Stimulated activated naive CD8-positive, alpha-beta T cell treated with anti-CD3 and anti-CD28 coated beads, Interleukin-15, Interleukin-2, amounts not matched to agents 100 ng/mL and 50 ng/mL, for 24 hours (primary cell): ENCODE results near the gene F2RL1.
"Not testable (repeated sequence)": the region's sequence is repeated elsewhere in the genome, so short reads cannot be mapped to it uniquely, and the experiment has no call there.

Experiments
- H3K27ac Mint-ChIP-seq: one replicate; pipeline ENCODE4 v1.8.0; 2021; ENCODE audit warnings: mild to moderate bottlenecking, mixed read lengths
- H3K27me3 Mint-ChIP-seq: one replicate; pipeline ENCODE4 v1.8.0; 2021; ENCODE audit warnings: mixed read lengths
- H3K36me3 Mint-ChIP-seq: one replicate; pipeline ENCODE4 v1.8.0; 2021; ENCODE audit warnings: low read depth, mixed read lengths
- H3K4me1 Mint-ChIP-seq: one replicate; pipeline ENCODE4 v1.8.0; 2021; ENCODE audit warnings: low read depth, mixed read lengths
- H3K4me3 Mint-ChIP-seq: one replicate; pipeline ENCODE4 v1.8.0; 2021; ENCODE audit warnings: mild to moderate bottlenecking, mixed read lengths
- H3K9me3 Mint-ChIP-seq: one replicate; pipeline ENCODE4 v1.8.0; 2021; ENCODE audit warnings: mixed read lengths

F2RL1 gene

DNA sequence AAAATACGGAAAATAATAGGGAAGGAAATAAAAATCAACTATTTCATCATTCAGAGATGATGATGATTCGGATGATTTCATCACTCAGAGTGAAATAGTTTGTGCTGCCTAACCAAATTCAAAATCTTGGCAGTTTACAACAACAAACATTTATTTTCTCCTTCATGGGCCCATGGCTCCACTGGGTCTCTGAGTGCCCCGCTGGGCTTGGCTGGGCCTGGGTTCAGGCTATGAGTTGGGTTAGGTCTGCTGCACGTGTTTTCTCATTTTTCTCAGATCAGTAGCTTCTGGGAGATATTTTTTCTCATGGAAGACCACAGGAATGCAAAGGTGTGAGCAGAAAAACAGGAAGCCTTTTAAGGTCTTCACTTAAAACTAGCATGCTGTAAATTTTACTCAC is 24.0 kb upstream of the F2RL1 start:
- no peak overlapping the region for H3K4me3 Mint-ChIP-seq
- H3K36me3 Mint-ChIP-seq, result no peaks in the 10 kb centered on the region
- H3K27me3 Mint-ChIP-seq, result no peaks in the 10 kb centered on the region

DNA sequence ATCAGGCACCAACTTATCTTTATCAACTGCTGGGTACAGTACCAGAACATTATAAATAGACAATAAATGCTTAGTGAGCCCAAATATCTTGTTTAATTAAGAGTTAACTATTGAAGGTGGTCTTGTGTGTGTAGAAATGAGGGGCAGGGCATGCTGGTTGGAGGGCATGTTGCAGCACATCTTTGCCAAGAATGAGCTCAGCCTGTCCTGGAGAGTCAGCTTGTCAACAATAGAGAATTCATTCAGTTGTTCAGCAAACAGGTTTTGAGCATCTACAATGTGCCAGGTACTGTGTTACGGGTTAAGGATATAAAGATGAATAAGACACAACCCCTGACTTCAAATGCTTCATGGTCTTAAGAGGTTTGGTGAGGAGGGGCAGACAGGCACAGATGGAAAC is 19.2 kb upstream of the F2RL1 start:
- H3K9me3 Mint-ChIP-seq, result no peaks in the 10 kb centered on the region
- no peak overlapping the region for H3K27ac Mint-ChIP-seq
- no peaks in the 10 kb centered on the region for H3K36me3 Mint-ChIP-seq
- no peak overlapping the region for H3K4me3 Mint-ChIP-seq
- H3K4me1 Mint-ChIP-seq, result no peaks in the 10 kb centered on the region
- peaks cover 6% of the 10 kb centered on the region for H3K27me3 Mint-ChIP-seq

More for the DNA sequence above, 24.0 kb upstream of the F2RL1 start:
- Mint-ChIP-seq H3K27ac (no peak overlapping the region), H3K4me1 (peaks cover 13% of the 10 kb centered on the region), H3K9me3 (no peaks in the 10 kb centered on the region)

DNA sequence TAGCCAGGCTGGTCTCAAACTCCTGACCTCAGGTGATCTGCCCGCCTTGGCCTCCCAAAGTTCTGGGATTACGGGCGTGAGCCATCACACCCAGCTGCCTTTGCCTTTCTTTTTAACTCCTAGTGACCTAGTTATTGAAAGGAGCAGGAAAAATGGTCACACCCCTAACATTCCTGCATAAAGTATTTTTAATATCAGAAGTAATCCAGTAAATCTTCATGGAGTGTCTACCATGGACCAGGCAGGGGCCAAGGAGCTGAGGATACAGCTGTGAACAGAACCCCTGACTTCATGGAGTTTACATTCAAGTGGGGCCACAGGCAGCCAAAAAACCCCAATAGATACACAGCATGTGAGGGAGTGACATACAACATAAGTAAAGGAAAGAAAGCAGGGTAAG is 18.3 kb upstream of the F2RL1 start:
- Mint-ChIP-seq H3K27ac (no peak overlapping the region), H3K36me3 (no peaks in the 10 kb centered on the region), H3K4me3 (no peak overlapping the region), H3K4me1 (no peaks in the 10 kb centered on the region), H3K9me3 (no peaks in the 10 kb centered on the region), H3K27me3 (peaks cover 6% of the 10 kb centered on the region)

DNA sequence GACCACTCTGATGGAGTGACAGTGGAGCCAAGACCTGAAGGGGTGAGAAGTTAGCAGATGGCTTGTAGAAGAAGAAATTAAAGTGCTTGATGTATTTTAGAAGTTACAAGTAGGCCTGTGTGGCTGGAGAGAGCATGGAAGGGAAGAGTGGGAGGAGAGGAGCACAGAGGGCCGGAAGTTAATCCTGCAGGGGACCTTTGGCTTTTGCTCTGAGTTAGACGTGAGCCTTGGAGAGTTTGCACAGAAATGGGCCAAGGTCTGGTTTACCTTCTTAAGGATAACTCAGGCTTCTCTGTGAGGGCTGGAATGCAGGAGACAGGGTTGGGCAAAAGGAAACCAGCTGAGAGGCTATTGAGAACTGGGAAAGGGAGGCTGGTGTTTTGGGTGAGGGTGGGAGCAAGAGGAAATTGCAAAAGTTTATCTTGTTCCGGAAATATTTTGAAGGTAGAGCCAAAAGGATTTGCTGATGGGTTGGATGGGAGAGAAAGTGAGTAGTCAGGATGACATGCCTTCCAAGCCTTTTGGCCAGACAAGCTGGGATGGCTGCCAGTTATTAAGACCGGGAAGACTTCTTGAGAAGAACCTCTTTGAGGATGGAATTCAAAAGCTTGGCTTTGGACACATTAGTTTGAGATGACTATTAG is 17.5 kb upstream of the F2RL1 start:
- no peaks in the 10 kb centered on the region for H3K36me3 Mint-ChIP-seq
- peak overlapping the region; percentile 18 for H3K27ac Mint-ChIP-seq
- no peak overlapping the region for H3K4me3 Mint-ChIP-seq
- H3K9me3 Mint-ChIP-seq, result no peaks in the 10 kb centered on the region
- H3K4me1 Mint-ChIP-seq, result no peaks in the 10 kb centered on the region
- H3K27me3 Mint-ChIP-seq, result peaks cover 6% of the 10 kb centered on the region

DNA sequence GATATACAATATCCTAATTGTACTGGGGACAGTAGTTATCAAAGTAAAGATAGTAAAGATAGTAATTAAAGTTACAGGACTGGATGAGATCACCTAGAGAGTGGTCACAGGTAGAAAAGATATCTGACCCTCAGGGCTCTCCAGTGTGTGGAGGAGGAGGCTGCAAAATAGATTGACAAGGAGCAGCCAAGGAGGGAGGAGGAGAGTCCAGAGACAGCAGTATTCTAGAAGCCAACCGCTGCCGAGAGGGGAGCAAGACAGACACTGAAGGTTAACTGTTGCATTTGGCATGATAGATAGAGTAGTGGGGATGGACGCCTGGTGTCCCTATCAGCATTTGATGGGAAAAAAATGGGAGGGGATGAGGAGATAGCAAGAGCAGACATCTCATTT is 17.0 kb upstream of the F2RL1 start:
- Mint-ChIP-seq H3K27ac (no peak overlapping the region), H3K9me3 (no peaks in the 10 kb centered on the region), H3K4me1 (no peaks in the 10 kb centered on the region), H3K4me3 (no peak overlapping the region), H3K36me3 (no peaks in the 10 kb centered on the region), H3K27me3 (peaks cover 6% of the 10 kb centered on the region)

DNA sequence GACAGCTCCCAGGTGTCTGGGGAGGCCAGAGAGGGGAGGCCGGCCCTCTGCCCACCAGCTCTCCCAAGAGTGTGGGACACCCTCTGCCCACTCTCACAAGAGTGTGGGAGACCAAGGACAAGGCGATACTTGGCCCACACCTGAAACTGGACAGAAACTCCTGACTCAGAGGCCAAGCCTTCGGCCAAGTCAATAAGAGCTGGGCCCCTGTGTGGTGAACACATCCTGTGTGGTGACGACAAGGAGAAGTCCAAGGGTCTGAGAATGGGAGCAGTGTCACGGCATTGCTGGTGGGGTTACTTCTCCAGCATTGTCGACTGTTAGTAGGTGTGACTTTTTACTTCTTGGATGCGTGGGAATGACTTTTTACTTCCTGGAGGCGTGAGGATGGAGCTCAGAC is 14.6 kb upstream of the F2RL1 start:
- H3K36me3 Mint-ChIP-seq, result no peaks in the 10 kb centered on the region
- peaks cover 6% of the 10 kb centered on the region for H3K27me3 Mint-ChIP-seq
- no peak overlapping the region for H3K27ac Mint-ChIP-seq
- no peaks in the 10 kb centered on the region for H3K4me1 Mint-ChIP-seq
- H3K4me3 Mint-ChIP-seq, result no peak overlapping the region
- H3K9me3 Mint-ChIP-seq, result no peaks in the 10 kb centered on the region

DNA sequence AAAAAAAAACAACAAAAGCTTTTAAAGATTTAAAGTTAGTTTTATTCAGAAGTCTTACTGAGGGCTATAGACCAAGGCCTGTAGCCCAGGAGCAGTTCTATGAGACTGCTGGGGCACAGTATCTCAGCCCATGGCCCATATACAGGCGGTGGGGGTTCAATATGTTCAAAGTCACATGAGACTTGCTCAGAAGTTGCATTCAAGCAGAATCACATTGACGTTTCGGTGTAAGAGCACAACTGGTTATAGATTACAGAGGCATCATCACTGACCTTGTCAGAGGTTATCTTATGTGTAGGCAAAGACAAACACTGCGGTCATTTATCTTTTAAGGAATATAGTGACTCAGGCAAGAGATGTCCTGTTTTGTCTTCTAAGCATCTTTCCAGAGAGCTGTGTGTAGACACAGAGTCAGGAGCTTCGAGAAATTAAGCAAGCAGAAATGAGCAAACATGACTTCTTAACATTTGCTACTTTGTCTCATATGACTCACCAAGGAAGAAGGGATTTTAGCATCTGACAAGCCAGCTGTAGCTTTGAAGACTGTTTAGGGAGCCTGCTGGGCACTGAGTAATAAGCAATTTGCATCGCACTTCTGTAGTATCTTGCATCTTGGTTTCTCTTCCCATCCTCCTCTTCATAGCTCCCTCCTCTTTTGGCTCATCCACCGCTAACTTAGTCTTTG is 12.9 kb upstream of the F2RL1 start:
- Mint-ChIP-seq H3K36me3 (no peaks in the 10 kb centered on the region), H3K27me3 (peaks cover 6% of the 10 kb centered on the region), H3K4me3 (no peak overlapping the region), H3K27ac (no peak overlapping the region), H3K9me3 (no peaks in the 10 kb centered on the region), H3K4me1 (no peaks in the 10 kb centered on the region)

DNA sequence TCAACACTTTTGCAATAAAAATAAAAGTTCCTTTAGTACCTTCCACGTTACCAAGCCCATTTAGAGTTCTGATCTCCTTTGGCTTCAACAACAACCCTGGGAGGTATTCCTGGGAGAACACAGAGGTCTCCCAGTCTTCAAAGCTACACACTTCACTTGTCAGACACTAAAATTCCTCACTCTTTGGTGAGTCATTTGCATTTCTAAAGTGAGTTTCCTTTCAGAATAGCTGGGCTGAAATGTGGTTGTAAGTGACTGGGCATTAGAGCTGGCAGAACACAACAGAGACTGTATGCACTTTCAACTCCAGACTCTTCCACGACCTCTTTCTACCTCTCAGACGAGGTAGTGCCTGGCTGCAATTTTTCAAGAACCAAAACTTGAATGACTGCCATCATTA is 11.5 kb upstream of the F2RL1 start:
- peaks cover under 1% of the 10 kb centered on the region for H3K27me3 Mint-ChIP-seq
- no peaks in the 10 kb centered on the region for H3K4me1 Mint-ChIP-seq
- no peaks in the 10 kb centered on the region for H3K9me3 Mint-ChIP-seq
- H3K27ac Mint-ChIP-seq, result no peak overlapping the region
- no peak overlapping the region for H3K4me3 Mint-ChIP-seq
- H3K36me3 Mint-ChIP-seq, result no peaks in the 10 kb centered on the region

DNA sequence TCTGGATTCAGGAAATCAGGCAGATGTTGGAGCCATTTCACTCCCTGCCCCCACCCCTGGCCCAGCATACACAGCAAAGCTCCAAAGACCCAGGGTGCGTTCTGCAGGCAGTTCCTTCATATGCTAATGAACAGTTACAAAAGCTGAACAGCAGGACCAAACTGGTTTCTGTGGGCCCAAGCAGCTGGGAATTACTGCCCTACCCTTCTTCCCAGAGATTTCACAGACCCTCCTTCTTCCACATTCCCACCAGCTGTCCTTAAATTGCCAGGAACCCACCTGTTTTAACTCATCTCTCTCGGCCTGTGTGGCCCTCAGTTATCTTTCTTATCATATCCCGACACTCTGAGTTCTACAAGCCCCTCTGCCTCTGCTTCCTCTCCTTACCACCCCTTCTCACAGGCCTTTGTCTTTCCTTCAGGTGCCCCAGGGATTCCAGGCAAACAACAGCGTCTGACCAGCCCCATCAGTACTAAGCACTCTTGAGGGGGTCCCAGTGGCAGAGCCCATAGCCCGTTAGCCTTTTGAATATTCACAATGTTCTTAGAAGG is 10.6 kb upstream of the F2RL1 start:
- H3K36me3 Mint-ChIP-seq, result no peaks in the 10 kb centered on the region

DNA sequence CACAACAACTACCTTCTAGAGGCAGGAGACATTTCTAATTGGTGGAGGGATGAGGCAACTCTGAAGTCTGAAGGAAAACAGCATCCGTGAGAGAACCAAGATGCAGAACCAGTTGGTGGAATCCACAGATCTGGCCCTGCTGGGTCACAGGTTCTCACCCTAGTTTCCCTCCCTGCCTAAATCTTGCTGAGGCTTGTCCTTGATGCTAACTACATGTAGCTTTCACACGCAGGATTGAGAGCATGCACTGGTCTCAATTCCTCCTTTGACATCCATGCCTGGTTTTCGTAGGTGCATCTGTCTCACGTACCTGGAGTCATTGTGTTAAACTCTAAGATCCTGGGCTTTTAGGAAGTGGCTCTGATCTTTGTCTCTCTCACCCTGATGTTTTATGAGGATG is 9.7 kb upstream of the F2RL1 start:
- H3K27ac Mint-ChIP-seq, result no peak overlapping the region
- H3K4me1 Mint-ChIP-seq, result no peaks in the 10 kb centered on the region
- H3K9me3 Mint-ChIP-seq, result no peaks in the 10 kb centered on the region
- H3K27me3 Mint-ChIP-seq, result no peaks in the 10 kb centered on the region
- no peaks in the 10 kb centered on the region for H3K36me3 Mint-ChIP-seq
- no peak overlapping the region for H3K4me3 Mint-ChIP-seq

More for the DNA sequence above, 10.6 kb upstream of the F2RL1 start:
- Mint-ChIP-seq H3K27ac (no peak overlapping the region), H3K27me3 (no peaks in the 10 kb centered on the region), H3K4me1 (no peaks in the 10 kb centered on the region), H3K9me3 (no peaks in the 10 kb centered on the region), H3K4me3 (no peak overlapping the region)

DNA sequence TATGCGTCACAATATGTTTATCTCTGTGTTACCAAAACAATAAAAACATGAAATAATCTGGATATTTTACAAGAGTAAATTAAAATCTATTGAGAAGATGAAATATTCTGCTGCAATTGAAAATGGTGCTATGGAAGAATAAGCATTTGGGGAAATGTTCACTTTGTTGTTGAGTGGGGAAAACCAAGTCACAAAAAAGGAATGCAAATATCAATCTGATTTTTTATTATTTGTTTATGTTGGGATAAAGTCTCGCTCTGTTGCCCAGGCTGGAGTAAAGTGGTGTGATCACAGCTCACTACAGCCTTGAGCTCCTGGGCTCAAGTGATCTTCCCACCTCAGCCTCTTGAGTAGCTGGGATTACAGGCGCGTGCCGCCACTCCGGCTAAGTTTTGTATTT is 8.6 kb upstream of the F2RL1 start:
- Mint-ChIP-seq H3K4me3 (no peak overlapping the region), H3K27ac (no peak overlapping the region), H3K4me1 (no peaks in the 10 kb centered on the region), H3K36me3 (no peaks in the 10 kb centered on the region), H3K27me3 (no peaks in the 10 kb centered on the region), H3K9me3 (no peaks in the 10 kb centered on the region)

DNA sequence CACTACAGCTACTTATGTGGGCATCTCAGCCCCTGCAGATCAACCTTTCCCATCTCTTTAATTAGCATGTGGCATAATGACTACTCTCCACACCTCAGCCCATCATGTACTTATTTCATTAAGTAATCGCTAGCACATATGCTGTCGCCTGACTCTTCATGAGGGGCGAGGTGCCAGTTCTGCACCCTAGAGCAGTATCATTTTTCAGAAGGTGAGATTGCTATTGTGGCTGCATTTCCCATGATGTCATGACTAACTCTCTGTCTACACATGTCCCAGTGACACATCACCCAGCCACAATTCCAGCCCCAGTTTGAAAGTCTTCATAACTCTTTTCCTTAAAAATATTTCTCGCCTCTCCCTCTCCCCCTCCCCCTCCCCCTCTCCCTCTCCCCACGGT is 7.6 kb upstream of the F2RL1 start:
- no peaks in the 10 kb centered on the region for H3K4me1 Mint-ChIP-seq

DNA sequence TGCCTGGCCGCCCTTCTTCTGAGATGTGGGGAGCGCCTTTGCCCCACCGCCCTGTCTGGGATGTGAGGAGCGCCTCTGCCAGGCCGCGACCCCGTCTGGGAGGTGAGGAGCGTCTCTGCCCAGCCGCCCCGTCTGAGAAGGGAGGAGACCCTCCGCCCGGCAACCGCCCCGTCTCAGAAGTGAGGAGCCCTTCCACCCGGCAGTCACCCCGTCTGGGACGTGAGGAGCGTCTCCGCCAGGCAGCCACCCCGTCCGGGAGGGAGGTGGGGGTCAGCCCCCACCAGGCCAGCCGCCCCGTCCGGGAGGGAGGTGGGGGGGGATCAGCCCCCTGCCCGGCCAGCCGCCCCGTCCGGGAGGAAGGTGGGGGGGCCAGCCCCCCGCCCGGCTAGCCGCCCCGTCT is 6.6 kb upstream of the F2RL1 start:
- peaks cover 12% of the 10 kb centered on the region for H3K27me3 Mint-ChIP-seq
- not testable (repeated sequence) for H3K4me1 Mint-ChIP-seq, H3K36me3 Mint-ChIP-seq, H3K9me3 Mint-ChIP-seq, H3K27ac Mint-ChIP-seq, H3K4me3 Mint-ChIP-seq

More for the DNA sequence above, 7.6 kb upstream of the F2RL1 start:
- H3K9me3 Mint-ChIP-seq, result no peaks in the 10 kb centered on the region
- H3K4me3 Mint-ChIP-seq, result no peak overlapping the region
- no peak overlapping the region for H3K27ac Mint-ChIP-seq
- H3K36me3 Mint-ChIP-seq, result no peaks in the 10 kb centered on the region
- H3K27me3 Mint-ChIP-seq, result peaks cover 4% of the 10 kb centered on the region

DNA sequence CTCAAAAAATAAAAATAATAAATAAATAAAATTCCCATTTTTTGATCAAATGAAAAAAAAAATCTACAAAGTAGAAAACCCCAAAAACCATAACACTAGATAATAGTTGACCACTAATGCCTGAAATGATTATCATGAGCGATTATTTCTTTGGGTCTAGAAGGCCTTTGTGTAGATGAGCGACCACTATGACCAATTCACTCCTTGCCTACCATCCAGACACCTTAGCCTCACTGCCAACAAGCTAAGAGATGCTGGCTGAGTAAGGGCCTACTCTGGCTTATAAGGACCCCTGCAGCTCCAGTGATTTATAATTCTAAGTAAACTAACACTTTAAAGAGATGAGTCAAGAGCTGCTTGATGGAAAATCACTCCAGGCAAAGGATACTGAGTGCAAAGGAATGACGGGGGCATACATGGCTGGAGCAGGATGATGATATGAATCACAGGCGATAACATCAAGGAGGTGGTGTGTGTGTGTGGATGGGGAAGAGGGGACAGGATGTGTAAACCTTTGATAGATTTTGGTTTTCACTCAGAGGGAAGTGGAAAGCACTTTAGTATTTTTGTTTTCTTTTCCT is 4.8 kb upstream of the F2RL1 start:
- peaks cover 6% of the 10 kb centered on the region for H3K4me1 Mint-ChIP-seq
- no peak overlapping the region for H3K4me3 Mint-ChIP-seq
- no peak overlapping the region for H3K27ac Mint-ChIP-seq
- H3K9me3 Mint-ChIP-seq, result no peaks in the 10 kb centered on the region
- peaks cover 26% of the 10 kb centered on the region for H3K27me3 Mint-ChIP-seq
- no peaks in the 10 kb centered on the region for H3K36me3 Mint-ChIP-seq

DNA sequence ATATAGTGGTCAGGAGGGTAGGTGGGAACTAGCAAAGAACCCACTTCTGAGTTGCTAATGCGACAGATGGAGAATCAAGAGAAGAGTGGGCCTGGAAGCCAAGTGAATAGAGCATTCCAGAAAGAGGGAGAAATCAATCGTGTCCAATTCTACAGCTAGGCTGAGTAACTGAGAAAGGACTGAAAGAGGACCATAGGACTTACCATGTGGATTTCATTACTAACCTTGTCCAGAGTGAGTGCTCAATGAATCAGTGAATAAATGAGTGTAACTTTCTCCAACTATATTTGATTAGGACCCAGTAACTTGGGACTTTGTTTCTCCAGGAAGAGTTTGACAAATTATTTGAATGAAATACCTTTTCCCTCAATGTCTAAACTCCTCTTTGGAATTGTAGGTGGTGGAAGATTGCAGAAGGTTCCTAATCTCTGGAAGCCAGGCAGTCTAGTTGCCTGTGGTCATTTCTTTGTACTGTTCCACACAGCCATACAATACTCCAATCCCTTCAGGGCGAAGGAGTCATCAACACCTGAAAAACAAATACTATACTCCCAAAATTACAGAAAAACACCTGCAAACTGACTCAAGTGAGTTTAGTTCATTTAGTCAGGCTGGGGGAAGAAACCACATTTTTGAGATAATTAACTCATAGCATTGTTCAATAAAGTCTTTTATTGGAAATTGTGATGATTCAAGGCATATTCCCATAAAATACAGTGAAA is 2.6 kb upstream of the F2RL1 start:
- no peaks in the 10 kb centered on the region for H3K9me3 Mint-ChIP-seq
- peaks cover 10% of the 10 kb centered on the region for H3K4me1 Mint-ChIP-seq
- no peaks in the 10 kb centered on the region for H3K36me3 Mint-ChIP-seq
- H3K27ac Mint-ChIP-seq, result no peak overlapping the region
- peaks cover 41% of the 10 kb centered on the region for H3K27me3 Mint-ChIP-seq
- H3K4me3 Mint-ChIP-seq, result no peak overlapping the region
